ENCODE data around the gene GOLGA5. TPM values are rescaled to one million over a fixed set of nuclear protein-coding genes. Genes with fewer than 3 reads are reported as not detected.

GOLGA5 gene
- total and polyA plus RNA-seq, 11 donors: 18.1 to 25.9 (median 22.9) TPM

Other genes starting within 250 kb of the GOLGA5 start
- gene LGMN, start 45.7 kb upstream of the GOLGA5 start, total RNA-seq: 100 to 1,000 TPM in 8 of 9 donors, 10 to 100 TPM in 1; 92.7 to 327 (median 114) TPM
- gene LGMN, start 45.7 kb upstream of the GOLGA5 start, polyA plus RNA-seq: 100 to 1,000 TPM in 1 of 2 donors, 10 to 100 TPM in 1; 78.8 to 106 TPM
- not detected for gene CHGA, start 128.8 kb downstream of the GOLGA5 start, total RNA-seq
- under 1 TPM; 0.07 to 0.19 TPM for gene CHGA, start 128.8 kb downstream of the GOLGA5 start, polyA plus RNA-seq